GM21526 (cell line): Measurements from ENCODE around the gene BRD2.
"Not testable (repeated sequence)": the region's sequence is repeated elsewhere in the genome, so short reads cannot be mapped to it uniquely, and the experiment has no call there.

Source experiments
- ATAC-seq: cut with Tn5 transposase; IDR thresholded peaks from one replicate; pipeline ENCODE4 v1.9.1; 2021; ENCODE audit warnings: moderate library complexity; ENCODE audit not compliant: unreplicated experiment, low FRiP score

The BRD2 gene

GRCh38 chr6:32968093-32968866 lies at the start of gene BRD2:
Gene BRD2 (plus strand): TSS chr6:32968594. CDS start chr6:32972899, 4,305 bp downstream.
- ATAC-seq, result peak; percentile 29

- ATAC-seq, result no peak
These were observed 47.7 kb upstream of the BRD2 start for GRCh38 chr6:32920715-32921114.

- no peak for ATAC-seq
These were observed 46.3 kb upstream of the BRD2 start for GRCh38 chr6:32922083-32922482.

GRCh38 chr6:32931211-32931610 lies 37.2 kb upstream of the BRD2 start:
- no peak for ATAC-seq

- no peak for ATAC-seq
These were observed 36.1 kb upstream of the BRD2 start for GRCh38 chr6:32932132-32932868.

GRCh38 chr6:32933661-32934085 lies 34.7 kb upstream of the BRD2 start:
- ATAC-seq, result no peak

- no peak for ATAC-seq
These were observed 32.7 kb upstream of the BRD2 start for GRCh38 chr6:32935551-32936238.

GRCh38 chr6:32936239-32937152 lies 31.9 kb upstream of the BRD2 start:
- ATAC-seq, result no peak

- no peak for ATAC-seq
These were observed 31.2 kb upstream of the BRD2 start for GRCh38 chr6:32937230-32937633.

- ATAC-seq, result no peak
These were observed 29.9 kb upstream of the BRD2 start for GRCh38 chr6:32938494-32938893.

- ATAC-seq, result peak; percentile 45
These were observed 27.7 kb upstream of the BRD2 start, which contains the start of gene HLA-DMB for GRCh38 chr6:32940656-32941213. Gene HLA-DMB (minus strand): TSS chr6:32941028. CDS start chr6:32940807, 221 bp downstream.

- peak; percentile 47 for ATAC-seq
These were observed 27.1 kb upstream of the BRD2 start for GRCh38 chr6:32941214-32941768.

GRCh38 chr6:32942555-32943123 lies 25.8 kb upstream of the BRD2 start:
- ATAC-seq, result not testable (repeated sequence)

- peak; percentile 39 for ATAC-seq
These were observed 24.3 kb upstream of the BRD2 start for GRCh38 chr6:32943864-32944649.

GRCh38 chr6:32945108-32945760 lies 23.2 kb upstream of the BRD2 start:
- no peak for ATAC-seq

GRCh38 chr6:32945953-32946352 lies 22.4 kb upstream of the BRD2 start:
- no peak for ATAC-seq

GRCh38 chr6:32946893-32947292 lies 21.5 kb upstream of the BRD2 start:
- ATAC-seq, result no peak
